GM19467 (cell line): ENCODE measurements around the gene CCNH.

ENCODE experiments used
- ATAC-seq: cut with Tn5 transposase; IDR thresholded peaks from one replicate; pipeline ENCODE4 v1.9.1; 2021; ENCODE audit warnings: mild to moderate bottlenecking, moderate library complexity; ENCODE audit not compliant: unreplicated experiment

The CCNH gene

DNA sequence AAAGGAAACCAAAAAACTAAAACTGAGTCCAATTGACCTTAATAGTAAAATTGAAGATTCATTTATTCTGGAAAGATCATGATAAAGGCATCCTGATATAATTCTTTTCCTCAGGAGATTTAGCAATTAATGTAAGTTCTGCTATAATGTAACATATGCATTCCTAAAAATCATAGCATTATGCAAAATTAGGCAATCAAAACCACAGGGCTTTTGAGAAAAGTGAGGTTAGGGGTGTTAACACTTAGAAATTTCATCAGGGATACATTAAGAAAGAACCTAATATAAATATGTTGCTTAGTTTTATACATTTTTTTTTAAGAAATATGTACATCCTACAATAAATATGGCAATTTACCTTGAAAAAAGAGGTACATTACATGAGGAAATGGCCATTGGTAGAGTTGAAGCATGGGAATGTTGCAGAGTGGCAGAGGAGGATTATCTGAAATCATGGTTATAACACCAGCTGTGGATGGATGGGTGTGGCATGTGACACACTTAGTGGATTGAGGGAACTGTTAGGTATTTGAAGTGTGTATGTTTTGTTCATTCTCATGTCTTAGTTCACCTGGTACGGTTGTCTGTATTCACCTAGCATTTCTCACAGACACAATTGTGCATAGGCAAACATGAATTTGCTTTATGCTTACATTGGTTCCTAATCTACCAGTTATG, 51.1 kb downstream of the CCNH start:
- ATAC-seq = no peak

- no peak for ATAC-seq
Observed at GRCh38 chr5:87361031-87361445, 51.7 kb downstream of the CCNH start.

DNA sequence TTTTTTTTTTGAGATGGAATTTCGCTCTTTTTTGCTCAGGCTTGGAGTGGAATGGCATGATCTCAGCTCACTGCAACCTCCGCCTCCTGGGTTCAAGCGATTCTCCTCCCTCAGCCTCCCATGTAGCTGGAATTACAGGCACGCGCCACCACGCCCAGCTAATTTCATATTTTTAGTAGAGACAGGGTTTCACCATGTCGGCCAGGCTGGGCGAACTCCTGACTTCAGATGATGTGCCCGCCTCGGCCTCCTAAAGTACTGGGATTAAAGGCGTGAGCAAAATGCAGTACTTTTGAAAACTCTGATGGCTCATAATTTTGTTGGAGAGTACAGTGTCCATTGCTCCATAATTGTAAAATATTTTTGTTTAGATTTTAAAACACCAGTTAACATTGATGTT, 52.6 kb downstream of the CCNH start:
- ATAC-seq = no peak

DNA sequence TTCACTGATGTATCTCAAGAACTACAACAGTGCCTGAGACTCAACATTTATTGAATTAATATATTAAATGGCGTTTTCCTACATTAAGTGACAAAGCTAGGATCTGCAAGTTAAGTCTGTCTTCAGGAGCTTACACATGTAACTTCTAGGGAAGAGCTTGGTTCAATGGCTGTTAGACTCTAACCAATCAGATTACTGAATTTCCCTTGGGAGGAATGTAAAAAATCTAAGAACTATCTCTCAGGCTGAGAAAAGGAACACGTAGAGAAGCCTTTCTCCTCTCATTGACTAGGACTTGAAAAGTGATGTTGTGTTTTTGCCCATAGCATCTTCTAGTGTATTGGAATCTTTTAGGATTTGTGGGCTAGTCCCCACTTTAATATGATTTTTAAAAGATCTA, 53.6 kb downstream of the CCNH start:
- no peak for ATAC-seq

- ATAC-seq = peak; percentile 94
Observed at GRCh38 chr5:87354496-87354895, 58.2 kb downstream of the CCNH start.

DNA sequence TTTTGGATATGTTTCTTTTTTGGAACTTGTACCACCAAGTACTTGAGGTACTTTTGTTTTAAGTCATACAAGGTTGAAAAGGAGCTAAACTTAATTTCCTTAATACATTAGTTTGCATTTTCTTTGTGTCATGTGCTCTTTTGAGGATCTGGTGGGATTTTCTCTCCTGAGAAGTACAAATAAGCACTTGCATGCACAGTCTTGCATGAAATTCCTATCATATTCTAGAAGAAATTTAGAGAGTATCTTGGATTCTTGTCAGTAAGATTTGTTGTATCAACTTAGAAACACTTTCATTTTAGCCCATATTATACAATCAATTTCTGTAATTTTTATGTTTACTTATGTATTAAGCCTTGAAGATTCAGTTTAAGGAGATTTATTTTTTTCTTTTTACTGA, 64.9 kb downstream of the CCNH start:
- ATAC-seq = no peak

GRCh38 chr5:87347272-87347671, 65.5 kb downstream of the CCNH start:
- ATAC-seq = no peak
